HCT116 (cell line): ENCODE results near the gene SPOCD1.

Source experiments
- ATF3 ChIP-seq: IDR thresholded peaks from 2 replicates; pipeline ENCODE4 v1.6.1; 2012
- CTCF ChIP-seq, 3 experiments: fragments of 200-600 bp in 1 of 3; sonication (generic) in 1 of 3; IDR thresholded peaks in 2 of 3; conservative IDR thresholded peaks in 1 of 3; 2 replicates each; pipeline ENCODE4 v1.5.1; 2012 to 2017; ENCODE audit warnings: low read depth in 2 of 3, low read length in 2 of 3, antibody characterized with exemption in 1 of 3, borderline replicate concordance in 1 of 3, control low read depth in 1 of 3, mild to moderate bottlenecking in 1 of 3, mixed read lengths in 1 of 3, mixed run types in 1 of 3, moderate library complexity in 1 of 3; ENCODE audit not compliant: insufficient read depth in 1 of 3
- EZH2 ChIP-seq: fragments of 200-600 bp; sonication (generic); IDR thresholded peaks from 2 replicates; pipeline ENCODE4 v1.6.1; 2017; ENCODE audit warnings: antibody characterized with exemption, mixed run types
- POLR2A ChIP-seq: IDR thresholded peaks from 2 replicates; pipeline ENCODE4 v1.7.0; 2011; ENCODE audit warnings: borderline replicate concordance; ENCODE audit not compliant: insufficient read depth, insufficient read length; ENCODE audit errors: extremely low read depth
- TCF7L2 ChIP-seq: IDR thresholded peaks from 2 replicates; pipeline ENCODE4 v1.7.0; 2011; ENCODE audit warnings: borderline replicate concordance, inconsistent platforms; ENCODE audit not compliant: insufficient read depth, insufficient read length; ENCODE audit errors: extremely low read depth

- TF ChIP-seq CTCF (IDR thresholded peaks at IDR 0.05 in 2 of 3, conservative IDR thresholded peaks at IDR 0.05 in 1 of 3; ENCODE audit: borderline replicate concordance in 1 of 3, insufficient read depth in 1 of 3, low read depth in 2 of 3, low read length in 2 of 3) (no peak), ATF3 (no peak), POLR2A (no peak), EZH2 (no peak), TCF7L2 (no peak)
Measured at GRCh38 chr1:31775210-31775999, 40.4 kb downstream of the SPOCD1 start.
